GM21515 (cell line): ENCODE data around the gene PGBD5.

Experiments used
- ATAC-seq: cut with Tn5 transposase; IDR thresholded peaks from one replicate; pipeline ENCODE4 v1.9.1; 2021; ENCODE audit not compliant: unreplicated experiment

Gene PGBD5

GRCh38 chr1:230398856-230399255 is 27.3 kb downstream of the PGBD5 start:
- no peak for ATAC-seq

GRCh38 chr1:230396966-230397365 is 29.2 kb downstream of the PGBD5 start:
- no peak for ATAC-seq

- ATAC-seq = no peak
Measured at GRCh38 chr1:230395932-230396331, 30.2 kb downstream of the PGBD5 start.

- no peak for ATAC-seq
Measured at GRCh38 chr1:230394741-230395140, 31.4 kb downstream of the PGBD5 start.

DNA sequence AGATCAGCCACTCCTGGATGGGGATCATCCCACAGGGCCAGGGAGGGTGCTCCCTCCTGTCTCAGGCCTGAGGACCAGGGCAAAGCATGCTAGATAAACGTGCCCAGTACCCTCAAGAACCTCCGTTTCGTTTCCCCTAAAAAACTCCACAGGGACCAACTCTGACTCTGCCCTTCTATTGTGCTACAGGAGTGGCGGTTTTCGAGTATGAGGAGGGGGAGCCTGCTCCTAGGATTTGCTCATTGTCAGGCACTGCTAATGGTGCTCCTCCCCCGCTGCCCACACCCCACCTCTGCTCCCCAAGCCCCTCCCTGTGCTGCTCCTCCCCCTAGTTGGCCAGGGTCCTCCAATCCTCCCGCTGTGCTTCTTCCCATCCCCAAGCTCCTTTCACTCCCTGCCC is 32.0 kb downstream of the PGBD5 start:
- ATAC-seq = no peak

DNA sequence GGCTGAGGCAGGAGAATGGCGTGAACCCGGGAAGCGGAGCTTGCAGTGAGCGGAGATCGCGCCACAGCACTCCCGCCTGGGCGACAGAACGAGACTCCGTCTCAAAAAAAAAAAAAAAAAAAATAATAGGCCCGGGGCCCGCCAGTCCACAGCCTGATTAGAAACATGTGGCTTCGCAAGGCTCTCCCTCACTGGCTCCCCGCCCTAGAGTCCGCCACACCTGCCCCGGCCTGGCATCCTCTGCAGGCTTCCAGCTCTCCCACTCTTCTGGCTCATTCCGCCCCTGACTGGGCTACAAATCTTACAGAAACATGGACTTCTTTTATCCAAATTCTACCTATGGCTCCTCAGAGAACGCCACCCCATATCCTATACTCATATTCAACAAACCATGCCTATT is 32.4 kb downstream of the PGBD5 start:
- ATAC-seq = no peak

- no peak for ATAC-seq
Measured at GRCh38 chr1:230392920-230393521, 33.1 kb downstream of the PGBD5 start.

DNA sequence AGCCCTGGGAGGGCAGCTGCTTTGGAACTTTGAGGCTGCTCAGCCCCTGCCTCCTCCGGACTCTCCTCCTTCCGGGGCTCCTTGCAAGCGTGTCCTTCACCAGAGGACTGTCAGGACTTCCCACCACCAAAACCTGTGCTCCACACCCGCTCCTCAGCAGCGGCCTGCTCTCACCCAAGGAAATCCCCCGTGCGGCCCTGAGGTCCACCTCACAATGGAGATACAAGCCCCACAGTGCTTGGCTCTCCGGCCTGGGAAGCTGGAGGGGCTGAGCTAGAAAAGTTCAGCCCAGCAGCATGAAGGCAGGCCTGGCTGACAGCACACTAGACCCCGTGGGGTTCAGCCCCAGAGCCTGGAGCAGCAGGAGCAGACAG is 33.6 kb downstream of the PGBD5 start:
- ATAC-seq = no peak

- no peak for ATAC-seq
Measured at GRCh38 chr1:230391776-230392535, 34.2 kb downstream of the PGBD5 start.

GRCh38 chr1:230390371-230390770 is 35.8 kb downstream of the PGBD5 start:
- ATAC-seq = no peak

DNA sequence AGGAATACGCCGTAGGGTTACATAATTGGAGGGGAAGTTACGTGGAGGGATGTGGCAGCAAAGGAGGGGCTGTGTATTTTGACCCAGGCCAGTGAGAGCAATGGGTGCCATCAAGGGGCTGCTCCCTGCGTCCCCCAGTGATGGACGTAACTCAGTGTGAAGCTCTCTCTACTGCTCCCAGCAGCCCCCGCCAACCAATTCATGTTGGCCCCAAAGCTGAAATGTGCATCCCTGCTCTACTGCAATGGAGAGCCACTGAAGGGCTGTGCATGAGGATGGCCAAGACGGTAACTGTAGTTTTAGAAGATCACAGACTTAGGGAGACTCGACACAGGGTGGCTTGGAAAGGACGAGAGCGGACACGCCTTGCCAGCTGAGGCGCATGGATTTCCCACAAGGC is 38.3 kb downstream of the PGBD5 start:
- no peak for ATAC-seq

GRCh38 chr1:230387296-230387695 is 38.8 kb downstream of the PGBD5 start:
- no peak for ATAC-seq

GRCh38 chr1:230386637-230387262 is 39.4 kb downstream of the PGBD5 start:
- no peak for ATAC-seq

- no peak for ATAC-seq
Measured at GRCh38 chr1:230385930-230386329, 40.2 kb downstream of the PGBD5 start.

DNA sequence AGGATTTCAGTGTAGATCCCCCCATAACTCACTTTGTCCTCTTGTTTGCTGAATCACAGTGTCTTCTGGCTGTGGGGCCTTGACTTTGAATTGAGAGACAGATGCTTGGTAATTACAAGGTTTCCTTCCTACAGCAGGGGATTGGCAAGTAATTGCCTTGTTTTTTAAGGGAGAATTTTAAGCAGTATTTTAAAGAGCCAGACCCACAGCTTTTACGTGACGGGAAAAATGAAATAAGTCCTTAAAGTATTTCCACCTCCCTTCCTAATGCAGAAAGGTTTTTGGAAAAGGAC is 41.0 kb downstream of the PGBD5 start:
- no peak for ATAC-seq

DNA sequence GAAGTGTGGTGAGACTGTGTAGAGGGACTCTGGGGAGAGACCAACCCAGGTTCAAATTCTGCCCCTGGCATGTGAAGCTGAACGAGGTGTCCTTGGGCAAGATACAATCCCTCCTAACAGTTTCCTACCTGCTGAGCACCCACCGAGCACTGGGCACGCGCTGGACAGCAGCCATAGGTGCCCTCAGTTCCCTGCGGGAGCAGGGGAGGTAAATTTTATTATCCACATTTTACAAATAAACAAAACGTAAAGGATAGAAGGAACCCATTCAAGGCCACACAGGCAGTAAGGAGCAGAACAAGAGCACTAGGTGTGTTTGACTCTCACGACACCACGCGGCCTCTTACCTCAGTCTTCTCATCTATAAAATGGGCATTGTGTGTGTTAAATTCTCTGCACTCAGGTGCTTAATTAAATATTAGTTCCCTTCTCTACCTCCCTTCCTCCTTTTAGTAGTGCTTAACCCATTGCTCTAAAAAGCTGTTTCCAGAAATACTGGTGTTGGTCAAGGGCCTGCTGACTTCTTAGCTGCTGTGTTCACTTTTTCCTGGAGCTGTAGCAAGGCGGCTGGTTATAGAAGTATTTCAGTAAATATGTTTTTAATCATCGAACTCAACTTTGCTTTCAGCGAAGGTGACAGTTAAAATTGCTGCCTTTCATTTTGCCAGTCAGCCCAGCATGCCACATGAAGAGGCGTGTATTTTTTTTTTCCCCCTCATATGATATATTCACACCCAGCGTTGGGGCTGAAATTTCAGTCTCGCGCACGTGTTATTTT is 41.6 kb downstream of the PGBD5 start:
- no peak for ATAC-seq

- no peak for ATAC-seq
Measured at GRCh38 chr1:230383425-230383824, 42.7 kb downstream of the PGBD5 start.

- no peak for ATAC-seq
Measured at GRCh38 chr1:230382001-230382491, 44.1 kb downstream of the PGBD5 start.

- no peak for ATAC-seq
Measured at GRCh38 chr1:230381585-230381984, 44.5 kb downstream of the PGBD5 start.

DNA sequence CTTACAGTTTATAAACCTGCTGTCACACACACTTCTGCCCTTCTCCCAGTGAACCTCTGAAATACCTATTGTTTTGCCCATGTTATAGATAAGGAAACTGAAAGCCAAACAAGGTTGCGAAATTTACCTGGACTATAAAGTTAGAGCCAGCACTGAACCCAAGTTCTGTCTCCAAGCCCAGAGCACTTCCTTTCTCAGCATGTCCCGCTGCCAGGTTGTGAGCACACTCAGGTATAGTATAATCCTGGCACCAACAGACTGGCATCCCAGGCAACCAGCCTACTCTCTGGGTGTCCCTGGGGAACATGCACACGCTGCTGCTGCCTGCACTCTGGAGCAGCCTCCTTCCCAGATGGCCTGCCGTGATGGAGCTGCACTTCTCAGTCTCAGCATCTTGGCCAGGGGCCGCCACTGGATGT is 45.1 kb downstream of the PGBD5 start:
- ATAC-seq = no peak

- no peak for ATAC-seq
Measured at GRCh38 chr1:230379928-230380327, 46.2 kb downstream of the PGBD5 start.

DNA sequence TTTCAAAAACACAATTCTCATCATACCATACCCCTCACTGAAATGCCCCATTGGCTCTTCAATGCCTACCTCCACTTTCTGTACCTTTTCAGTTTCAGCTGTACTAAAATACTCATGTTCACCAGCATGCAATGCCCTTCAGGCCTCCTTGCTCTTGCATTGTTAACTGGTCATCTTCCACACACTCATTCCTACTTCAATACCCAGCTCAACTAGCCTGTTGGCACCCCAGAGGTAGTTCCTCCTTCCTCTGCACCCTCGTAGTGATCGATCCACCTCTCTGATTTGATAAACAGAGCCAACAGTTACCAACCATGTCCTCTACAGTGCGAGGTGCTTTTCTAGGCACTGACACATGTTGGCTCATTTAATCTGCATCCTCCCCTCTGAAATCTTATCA is 46.7 kb downstream of the PGBD5 start:
- ATAC-seq = no peak
